Measurements from ENCODE around the gene PIK3CG. TPM values are rescaled to one million over a fixed set of nuclear protein-coding genes. Genes with fewer than 3 reads are reported as not detected.
"Not testable (repeated sequence)": the region's sequence is repeated elsewhere in the genome, so short reads cannot be mapped to it uniquely, and the experiment has no call there.

Gene PIK3CG
- total and polyA plus RNA-seq, 11 donors, result 0.15 to 11.0 (median 1.6) TPM

DNA sequence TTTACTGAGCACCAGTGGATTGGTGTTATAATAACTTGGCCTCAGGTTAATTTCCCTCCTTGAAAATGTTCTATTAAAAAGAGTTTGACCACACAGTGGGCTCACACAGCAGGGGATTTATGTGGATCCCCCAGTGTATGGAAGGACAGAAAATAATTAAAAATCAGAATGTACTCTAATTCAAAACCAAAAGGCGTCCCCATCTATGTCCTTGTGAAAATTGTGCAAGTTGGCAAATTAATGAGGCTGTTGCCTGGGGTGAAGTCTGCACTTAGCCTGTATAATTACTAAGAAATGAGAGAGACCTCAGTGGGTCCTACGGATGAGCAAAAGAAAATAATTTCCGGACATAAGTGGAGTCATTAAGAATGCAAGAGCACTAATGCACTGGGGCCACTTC is 31.1 kb downstream of the PIK3CG start:
- H3K36me3 ChIP-seq, result peaks cover 0 to 24% (median 0%) of the 10 kb centered on the region in 9 donors
- WGBS, 4 donors, result 87 to 93% (median 92%) methylated on average over 3 of the region's 3 CpGs
- no peaks in the 10 kb centered on the region for H3K27me3 ChIP-seq
- H3K9me3 ChIP-seq, result peaks cover 0 to 22% (median 0%) of the 10 kb centered on the region in 12 donors
- ATAC-seq (no peak), DNase-seq (no peak)
- no peak overlapping the region for H3K4me3 ChIP-seq
- no peak overlapping the region for H3K27ac ChIP-seq
- TF ChIP-seq POLR2A (IDR thresholded peaks at IDR 0.05) (no peak), CTCF (IDR thresholded peaks at IDR 0.05) (no peak)
- peaks cover 0 to 8% (median 0%) of the 10 kb centered on the region in 12 donors for H3K4me1 ChIP-seq
- intact Hi-C loops (cut with DNase I), result no loop called here

GRCh38 chr7:106897553-106897952 is 32.5 kb downstream of the PIK3CG start:
- H3K4me3 ChIP-seq; H3K4me1 ChIP-seq; H3K27ac ChIP-seq; ATAC-seq; intact Hi-C loops (cut with DNase I); DNase-seq; H3K27me3 ChIP-seq: not testable (repeated sequence)
- peaks cover 0 to 19% (median 0%) of the 10 kb centered on the region in 9 donors for H3K36me3 ChIP-seq
- peaks cover 0 to 22% (median 0%) of the 10 kb centered on the region in 12 donors for H3K9me3 ChIP-seq
- WGBS, 4 donors, result 90 to 97% (median 92%) methylated on average over 3 of the region's 3 CpGs

DNA sequence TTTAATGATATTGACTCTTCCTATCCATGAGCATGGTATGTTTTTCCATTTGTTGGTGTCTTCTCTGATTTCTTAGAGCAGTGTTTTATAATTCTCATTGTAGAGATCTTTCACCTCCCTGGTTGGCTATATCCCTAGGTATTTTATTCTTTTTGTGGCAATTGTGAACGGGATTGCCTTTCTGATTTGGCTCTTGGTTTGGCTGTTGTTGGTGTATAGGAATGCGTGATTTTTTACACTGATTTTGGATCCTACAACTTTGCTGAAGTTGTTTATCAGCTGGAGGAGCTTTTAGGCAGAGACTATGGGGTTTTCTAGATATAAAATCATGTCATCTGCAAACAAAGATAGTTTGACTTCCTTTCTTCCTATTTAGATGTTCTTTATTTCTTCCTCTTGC is 33.9 kb downstream of the PIK3CG start:
- H3K27me3 ChIP-seq; H3K27ac ChIP-seq; DNase-seq; H3K4me1 ChIP-seq; H3K4me3 ChIP-seq; ATAC-seq; intact Hi-C loops (cut with DNase I): not testable (repeated sequence)
- 86 to 93% (median 91%) methylated on average over 2 of the region's 2 CpGs for WGBS, 4 donors
- Histone ChIP-seq H3K9me3 (peaks cover 0 to 22% (median 0%) of the 10 kb centered on the region in 12 donors), H3K36me3 (peaks cover 0 to 19% (median 0%) of the 10 kb centered on the region in 9 donors)

GRCh38 chr7:106901828-106902441 is 36.9 kb downstream of the PIK3CG start:
- WGBS, 4 donors, result 77 to 83% (median 81%) methylated on average over 4 of the region's 4 CpGs
- H3K27ac ChIP-seq, result no peak overlapping the region
- no peak for ATAC-seq
- TF ChIP-seq CTCF (IDR thresholded peaks at IDR 0.05), result no peak
- TF ChIP-seq POLR2A (IDR thresholded peaks at IDR 0.05), result no peak
- DNase-seq, result no peak
- peaks cover 0 to 32% (median 0%) of the 10 kb centered on the region in 9 donors for H3K36me3 ChIP-seq
- H3K27me3 ChIP-seq, result no peaks in the 10 kb centered on the region
- intact Hi-C loops (cut with DNase I), result no loop called here
- no peak overlapping the region for H3K4me3 ChIP-seq
- no peaks in the 10 kb centered on the region for H3K4me1 ChIP-seq
- peaks cover 0 to 22% (median 0%) of the 10 kb centered on the region in 12 donors for H3K9me3 ChIP-seq

GRCh38 chr7:106905734-106906133 is 40.7 kb downstream of the PIK3CG start:
- H3K27me3 ChIP-seq, result no peaks in the 10 kb centered on the region
- H3K9me3 ChIP-seq, result no peaks in the 10 kb centered on the region
- ATAC-seq (no peak), DNase-seq (no peak)
- 41 to 50% (median 44%) methylated on average over 3 of the region's 3 CpGs for WGBS, 4 donors
- intact Hi-C loops (cut with DNase I), result no loop called here
- H3K4me1 ChIP-seq, result no peaks in the 10 kb centered on the region
- H3K27ac ChIP-seq, result no peak overlapping the region
- TF ChIP-seq POLR2A (IDR thresholded peaks at IDR 0.05) (no peak), CTCF (IDR thresholded peaks at IDR 0.05) (no peak)
- no peak overlapping the region for H3K4me3 ChIP-seq
- H3K36me3 ChIP-seq, result peaks cover 0 to 30% (median 0%) of the 10 kb centered on the region in 9 donors
